ENCODE measurements around the gene HLA-DRA.

Gene HLA-DRA

DNA sequence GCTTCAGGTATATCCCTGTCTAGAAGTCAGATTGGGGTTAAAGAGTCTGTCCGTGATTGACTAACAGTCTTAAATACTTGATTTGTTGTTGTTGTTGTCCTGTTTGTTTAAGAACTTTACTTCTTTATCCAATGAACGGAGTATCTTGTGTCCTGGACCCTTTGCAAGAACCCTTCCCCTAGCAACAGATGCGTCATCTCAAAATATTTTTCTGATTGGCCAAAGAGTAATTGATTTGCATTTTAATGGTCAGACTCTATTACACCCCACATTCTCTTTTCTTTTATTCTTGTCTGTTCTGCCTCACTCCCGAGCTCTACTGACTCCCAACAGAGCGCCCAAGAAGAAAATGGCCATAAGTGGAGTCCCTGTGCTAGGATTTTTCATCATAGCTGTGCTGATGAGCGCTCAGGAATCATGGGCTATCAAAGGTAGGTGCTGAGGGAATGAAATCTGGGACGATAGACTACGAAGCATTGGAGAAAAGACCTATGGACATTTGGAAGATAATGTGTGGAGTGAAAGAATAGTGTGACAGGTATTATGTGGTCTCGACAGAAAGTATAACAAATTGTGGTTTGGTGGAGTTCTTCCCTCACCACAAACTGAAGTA, at the start of gene HLA-DRA:
Gene HLA-DRA, plus strand, starts transcription at position 286 of the 613 bp plus-strand sequence. Its CDS starts 64 bp downstream, at position 350.
- DNase-seq = peak; percentile 13 to 96

DNA sequence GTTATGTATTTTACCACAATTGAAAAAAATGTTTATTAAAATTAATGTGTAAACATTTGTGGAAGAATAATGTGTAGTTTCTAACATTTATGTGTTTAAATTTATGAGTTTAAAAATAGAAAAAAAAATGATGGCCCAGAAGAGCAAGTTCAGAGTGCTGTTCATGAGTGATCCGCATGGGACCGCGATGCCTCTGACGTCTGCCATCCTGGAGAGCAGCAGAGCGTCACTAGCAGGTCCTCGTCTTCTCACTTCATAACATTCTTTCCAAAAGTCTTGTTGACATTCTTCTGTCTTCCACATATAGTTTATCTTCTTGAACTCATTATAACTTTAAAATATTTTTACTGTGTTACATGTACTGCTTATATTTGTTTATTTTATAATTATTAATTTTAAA, 48.2 kb upstream of the HLA-DRA start:
- no peak for DNase-seq

DNA sequence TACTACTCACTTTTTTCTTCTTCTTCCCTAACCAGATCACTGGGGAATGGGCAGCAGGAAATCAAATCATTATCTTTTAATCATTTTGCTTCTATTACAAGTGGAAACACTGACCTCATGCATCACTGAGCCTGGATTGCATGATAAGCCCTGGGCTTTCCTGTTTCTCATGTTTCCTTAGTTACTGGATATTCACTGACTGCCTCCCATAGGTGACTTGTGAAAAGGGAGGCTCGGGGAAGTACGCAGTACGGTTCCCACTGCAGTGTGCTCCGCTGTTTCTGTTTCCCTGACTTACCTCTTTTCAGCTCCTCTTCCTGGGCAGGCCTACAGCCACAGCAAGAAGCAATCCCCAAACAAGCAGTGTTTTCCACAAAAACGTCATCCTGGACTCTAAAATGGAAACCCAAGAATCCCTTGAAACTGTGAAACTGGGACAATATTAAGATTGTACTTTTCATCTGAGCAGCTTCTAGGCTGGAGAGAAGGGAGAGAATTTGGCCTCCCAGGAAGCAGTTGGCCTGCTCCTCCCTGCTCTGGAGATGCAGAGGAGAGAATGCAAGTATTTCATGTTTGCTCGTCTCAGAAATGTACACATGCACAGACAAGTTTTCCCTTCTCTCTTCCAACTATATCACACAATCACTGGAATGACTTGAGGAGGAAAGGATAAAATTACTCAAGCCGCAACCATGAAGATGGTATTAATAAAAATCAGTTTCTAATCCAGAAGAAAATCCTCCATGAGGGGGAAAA, 45.8 kb upstream of the HLA-DRA start:
- no peak for DNase-seq

DNA sequence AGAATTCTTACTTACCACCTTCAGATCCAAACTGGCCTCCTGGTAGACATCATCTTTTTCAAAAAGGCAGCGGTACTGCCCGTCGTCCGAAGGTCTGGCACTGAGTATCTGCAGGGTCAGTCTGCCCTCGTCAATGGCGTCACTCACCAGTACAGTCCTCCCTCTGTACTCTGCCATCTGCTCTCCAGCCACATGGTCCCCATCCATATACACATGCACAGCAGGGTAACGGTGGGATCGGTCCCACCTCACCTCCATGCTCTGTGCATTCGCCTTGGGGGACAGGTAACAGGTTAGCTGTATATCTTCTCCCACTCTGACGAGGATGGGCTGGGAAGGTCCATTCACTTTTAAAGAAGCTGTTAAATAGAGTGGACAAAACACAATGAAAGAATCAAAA, 43.7 kb upstream of the HLA-DRA start:
- no peak for DNase-seq

DNA sequence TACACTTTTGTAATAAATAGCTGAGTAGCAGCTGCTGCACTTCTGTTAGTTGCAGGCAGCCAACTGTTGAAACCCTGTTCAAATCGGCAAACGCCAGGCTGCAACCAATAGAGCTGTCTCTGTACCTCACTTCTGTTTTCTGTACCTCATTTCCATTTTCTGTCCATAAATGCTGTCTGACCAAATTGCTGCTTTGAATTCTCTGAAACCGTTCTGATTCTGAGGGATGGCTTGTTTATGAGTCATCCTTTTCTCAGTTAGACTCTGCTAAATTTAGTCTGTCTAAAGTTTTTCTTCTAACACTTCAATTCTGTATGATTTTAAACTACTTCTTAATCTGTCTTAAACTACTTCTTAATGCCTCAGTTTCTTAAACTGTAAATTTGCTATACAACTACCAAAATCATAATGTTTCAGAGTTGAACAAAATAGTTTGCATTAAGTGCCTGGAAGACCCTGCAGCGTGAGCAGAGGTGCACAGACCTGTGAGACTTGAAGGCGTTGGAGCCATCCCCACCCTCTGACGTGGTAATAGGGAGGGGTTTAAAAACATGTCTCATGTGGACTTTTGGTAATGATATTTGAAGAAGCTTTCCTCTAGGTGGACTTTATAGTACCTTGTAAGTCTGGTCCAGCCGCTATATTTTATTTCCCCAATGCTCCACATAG, 42.3 kb upstream of the HLA-DRA start:
- no peak for DNase-seq

DNA sequence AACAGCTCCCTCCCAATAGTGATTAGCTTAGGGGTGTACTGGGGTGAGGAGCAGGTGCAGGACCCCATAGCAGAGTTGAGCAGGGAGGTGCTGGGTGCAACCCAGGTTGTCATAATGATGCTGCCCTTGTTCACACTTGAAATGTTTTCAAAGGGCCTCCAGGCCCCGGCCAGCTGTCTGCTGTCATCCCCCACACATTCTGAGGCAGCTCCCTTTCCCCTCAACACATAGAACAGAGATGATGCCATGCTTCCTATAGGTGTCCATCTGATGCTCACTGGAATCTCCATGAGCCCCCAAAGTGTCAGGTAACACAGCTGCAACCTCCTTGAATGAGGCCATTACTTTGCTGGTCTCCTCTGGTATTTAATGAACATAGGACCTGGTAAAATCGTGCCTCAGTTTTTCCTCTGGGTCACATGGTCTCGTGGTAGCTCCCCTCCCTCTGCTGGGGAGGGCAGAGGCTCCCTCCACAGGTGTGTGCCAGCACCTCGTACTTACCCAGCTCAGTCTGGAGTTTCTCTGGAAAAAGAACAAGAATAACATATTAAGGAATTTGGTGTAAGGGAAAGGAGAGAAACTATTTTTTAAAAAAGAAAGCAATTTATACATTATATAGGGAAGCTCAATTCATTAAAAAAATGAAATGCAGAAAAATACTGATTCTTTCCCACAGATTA, 38.3 kb upstream of the HLA-DRA start:
- no peak for DNase-seq

DNA sequence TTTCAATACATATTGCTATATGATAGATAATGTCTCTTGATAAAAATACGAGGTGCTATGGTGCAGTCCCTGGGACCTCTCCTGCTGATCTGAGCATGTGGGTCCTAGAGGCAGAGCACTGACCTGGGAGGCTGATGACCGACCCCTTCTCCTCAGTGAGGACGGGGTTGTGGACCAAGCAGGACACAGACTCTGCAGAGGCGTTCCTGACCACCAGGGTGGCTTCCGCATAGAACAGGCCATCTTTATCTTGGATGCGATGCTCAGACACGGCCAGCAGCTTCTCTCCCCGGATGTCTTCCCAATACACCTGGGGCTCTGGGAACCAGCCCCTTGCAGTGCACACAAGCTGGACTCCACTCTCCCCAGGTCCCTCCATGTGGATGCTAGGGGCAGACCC, 36.9 kb upstream of the HLA-DRA start:
- no peak for DNase-seq

DNA sequence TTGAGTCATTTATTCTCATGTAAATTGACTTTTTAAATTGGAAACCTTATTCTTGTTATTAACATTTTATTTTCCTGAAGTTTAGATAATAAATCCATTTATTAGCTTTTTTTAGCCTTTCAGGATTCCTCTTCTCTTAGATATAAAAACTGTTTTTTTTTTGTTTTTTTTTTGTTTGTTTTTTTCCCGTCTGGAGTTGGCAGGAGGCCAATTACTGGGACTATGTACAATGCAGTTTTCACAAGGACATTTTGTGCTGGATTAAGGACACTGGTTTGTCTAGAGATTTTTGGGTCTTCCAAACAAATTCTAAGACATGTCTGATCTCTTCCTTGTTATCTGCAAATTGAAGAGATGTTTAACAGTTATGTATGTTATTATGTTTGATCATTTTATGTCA, 34.0 kb upstream of the HLA-DRA start:
- no peak for DNase-seq

DNA sequence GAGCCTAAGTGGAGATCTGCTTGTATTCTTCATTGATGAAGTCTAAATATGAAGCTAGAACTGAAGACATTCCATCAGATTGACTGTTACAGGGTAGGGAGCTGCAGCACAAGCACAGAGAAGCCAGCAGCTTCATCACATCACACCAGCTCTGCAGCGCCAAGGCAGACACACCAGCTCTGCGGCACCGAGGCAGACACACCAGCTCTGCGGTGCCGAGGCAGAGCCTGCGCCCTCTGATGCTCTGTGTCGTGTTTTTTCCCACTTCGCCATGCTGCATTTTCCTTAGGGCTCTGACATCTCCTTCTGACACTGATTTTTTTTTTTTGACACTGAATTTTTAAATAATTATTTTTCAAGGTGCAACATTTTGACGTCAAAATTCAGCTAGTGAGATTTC, 33.5 kb upstream of the HLA-DRA start:
- no peak for DNase-seq

DNA sequence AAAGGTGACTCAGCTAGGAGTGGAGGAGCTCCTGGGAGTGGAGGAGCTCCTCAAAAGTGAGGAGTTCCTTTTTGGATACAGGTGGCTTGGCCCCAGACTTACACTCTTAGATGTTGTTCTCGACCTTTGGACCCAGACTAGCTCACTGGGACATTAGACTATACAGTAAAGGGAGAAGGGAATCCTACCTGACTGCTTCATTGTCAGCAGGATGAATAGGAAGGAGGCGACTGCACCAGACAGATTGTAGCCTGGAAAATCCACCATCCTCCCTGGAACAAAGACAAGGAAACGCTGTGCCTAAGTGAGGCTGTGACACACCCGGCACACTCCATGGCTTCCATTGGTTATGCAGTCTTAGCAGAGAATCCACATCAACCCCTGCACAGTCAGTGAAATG, 32.8 kb upstream of the HLA-DRA start, which contains the start of gene BTNL2:
Gene BTNL2, minus strand, starts transcription at position 325 of the 400 bp plus-strand sequence. Its CDS starts 58 bp downstream, at position 267.
- no peak for DNase-seq

DNA sequence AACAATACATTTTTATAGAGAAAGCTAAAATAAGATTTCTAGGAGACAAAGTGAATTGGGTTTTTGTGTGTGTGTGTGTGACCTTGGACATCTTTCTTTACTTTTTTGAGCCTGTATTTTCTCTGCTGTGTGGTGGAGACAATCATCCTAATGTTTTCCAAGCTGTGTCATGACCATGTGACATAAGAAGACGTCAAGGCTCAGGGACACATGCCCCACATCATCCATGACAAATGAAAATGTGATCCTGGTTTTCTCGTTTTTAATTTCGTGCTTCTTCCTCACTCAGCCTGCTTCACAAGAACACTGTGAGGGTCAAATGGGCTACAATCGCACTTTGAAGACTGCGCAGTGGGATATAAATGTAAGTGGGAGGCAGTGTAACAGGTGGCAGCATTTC, 28.8 kb upstream of the HLA-DRA start:
- no peak for DNase-seq

DNA sequence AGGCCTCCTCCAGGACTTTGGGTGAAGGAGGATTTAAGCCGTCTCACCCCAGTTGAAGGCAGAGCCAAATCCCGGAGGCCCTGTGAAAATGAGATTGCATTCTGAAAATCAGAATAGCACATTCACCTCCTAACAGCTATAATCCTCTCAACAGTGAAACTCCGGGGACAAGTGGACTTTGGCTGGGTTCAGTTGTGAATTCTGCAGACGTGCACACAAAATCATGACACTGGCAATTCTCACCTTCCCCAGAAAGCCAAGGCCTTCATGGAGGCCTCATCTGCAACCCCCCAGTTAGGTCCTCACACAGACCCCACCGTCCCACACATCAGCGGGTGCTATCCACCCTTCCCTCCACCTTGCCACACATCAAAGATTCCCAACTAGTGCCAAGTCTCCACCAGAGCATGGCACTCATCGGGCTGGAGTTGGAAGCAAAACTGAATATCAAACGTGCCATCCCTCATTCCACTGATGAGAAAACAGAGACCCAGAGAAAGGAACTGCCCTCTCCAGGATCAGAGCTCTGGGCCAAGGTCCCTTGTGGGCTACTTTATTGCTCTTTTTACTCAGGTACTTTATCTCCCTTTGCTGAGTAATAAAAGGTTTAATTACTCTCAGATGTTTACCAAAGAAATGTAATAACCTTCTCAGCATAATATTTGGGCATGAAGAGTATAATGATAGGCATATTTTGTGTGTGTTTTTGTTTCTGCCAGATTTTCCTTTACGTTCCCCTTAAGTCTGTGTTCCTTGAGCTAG, 27.9 kb upstream of the HLA-DRA start:
- no peak for DNase-seq

DNA sequence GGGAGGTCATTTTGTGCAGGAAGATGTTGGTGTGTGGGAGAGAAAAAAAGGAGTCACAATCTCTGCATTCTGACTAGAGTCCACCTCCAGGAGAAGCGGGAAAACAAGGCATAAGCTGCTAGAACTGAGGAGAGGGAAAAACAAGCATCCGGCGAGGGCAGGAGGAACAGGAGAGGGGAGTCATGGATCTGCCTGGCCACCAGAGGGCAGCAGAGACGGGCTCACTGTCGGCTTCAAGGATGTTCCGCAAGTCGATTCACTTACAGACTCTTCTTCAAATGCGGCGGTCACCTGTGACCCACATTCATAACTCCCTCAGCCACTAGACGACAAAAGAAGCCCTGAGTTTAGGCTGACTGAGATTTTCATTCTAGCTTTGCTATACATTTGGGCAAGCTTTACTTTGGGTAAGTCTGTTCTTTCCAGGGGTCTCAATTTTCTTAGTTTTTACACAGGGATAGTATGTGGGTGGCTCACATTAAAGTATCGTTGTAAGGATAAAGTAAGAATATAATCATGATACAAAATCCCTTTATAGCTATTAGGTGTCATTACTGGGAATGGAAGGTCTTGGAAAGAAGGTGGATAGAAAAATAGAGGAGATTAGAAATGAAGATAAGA, 26.1 kb upstream of the HLA-DRA start:
- peak; percentile 54 to 60 for DNase-seq

DNA sequence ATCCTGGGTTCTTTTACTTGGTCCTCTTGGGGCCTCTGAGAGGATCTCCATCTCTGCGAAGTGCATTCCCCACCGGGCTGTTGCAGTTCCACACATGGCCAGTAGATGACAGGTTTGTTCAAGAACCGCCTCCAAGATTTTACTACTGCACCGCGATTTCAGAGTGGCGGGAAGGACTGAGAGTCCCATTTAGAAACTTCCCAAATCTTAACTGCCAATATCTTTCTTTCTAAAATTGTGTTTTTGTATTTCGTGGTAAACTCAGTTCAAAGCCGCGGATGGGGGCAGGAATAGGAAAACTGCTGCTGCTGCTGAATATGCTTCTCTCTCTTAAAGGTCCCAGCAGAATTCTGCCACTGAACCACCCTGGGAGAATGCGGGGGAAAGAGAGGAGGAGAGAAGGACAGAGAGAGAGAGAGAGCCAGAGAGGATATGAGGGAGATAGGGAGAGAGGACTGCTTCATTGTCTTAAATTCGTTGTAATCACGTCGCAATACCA, 24.1 kb upstream of the HLA-DRA start:
- peak; percentile 47 to 68 for DNase-seq

DNA sequence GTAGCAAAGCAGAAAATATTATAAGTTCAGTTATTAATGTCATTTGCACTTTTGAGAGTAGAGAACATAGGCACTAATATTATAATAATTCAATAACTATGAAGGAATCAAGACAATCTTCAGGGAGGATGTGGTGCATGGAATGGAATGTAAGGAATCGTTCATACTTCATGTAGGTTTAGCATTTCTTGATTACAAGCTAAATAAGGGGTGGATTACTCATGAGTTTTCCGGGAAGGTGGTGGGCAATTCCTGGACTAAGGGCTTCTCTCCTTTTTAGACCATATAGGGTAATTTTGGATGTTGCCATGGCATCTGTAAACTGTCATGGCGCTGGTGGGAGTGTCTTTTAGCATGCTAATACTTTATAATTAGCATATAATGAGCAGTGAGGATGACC, 23.7 kb upstream of the HLA-DRA start:
- DNase-seq = no peak

DNA sequence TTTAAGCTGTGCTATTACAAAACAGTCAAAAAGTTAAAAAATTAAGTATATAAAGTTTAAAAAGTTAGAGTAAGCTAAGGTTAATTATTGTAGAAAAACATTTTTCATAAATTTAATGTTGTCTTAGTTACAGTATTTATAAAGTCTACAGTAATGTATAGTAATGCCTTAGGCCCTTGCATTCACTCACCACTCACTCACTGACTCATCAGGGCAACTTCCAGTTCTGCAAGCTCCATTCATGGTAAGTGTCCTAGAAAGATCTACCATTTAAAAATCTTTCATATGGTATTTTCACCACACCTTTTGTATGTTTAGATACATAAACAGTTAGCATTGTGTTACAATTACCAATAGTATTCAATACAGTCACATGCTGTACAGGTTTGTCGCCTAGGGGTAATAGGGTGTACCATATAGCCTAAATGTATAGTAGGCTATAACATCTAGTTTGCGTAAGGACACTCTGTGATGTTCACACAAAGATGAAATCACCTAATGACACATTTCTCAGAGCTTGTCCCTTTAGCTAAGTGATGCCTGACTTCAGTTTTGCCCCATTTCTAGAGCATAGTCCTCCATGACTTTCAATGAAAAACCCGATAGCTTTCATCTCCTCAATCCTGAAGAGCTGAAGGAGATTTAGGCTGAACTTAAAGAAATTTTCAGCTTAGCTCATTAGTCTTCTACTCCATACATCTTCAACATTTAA, 14.9 kb upstream of the HLA-DRA start:
- no peak for DNase-seq

DNA sequence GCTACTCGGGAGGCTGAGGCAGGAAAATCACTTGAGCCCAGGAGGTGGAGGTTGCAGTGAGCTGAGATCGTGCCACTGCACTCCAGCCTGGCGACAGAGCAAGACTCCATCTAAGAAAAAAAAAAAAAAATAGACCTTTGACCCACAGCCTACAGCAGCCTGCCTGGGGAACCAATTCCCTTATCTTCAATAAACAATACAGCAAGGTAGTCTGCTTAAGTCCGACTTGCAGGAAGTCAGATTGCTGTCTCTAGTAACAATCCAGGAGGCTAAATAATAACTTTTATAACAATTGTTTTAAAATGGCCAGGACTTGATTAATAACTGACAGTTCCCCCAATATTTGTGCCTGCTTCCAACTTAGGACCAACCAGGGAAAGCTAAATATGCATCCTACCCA, 13.3 kb upstream of the HLA-DRA start:
- no peak for DNase-seq

DNA sequence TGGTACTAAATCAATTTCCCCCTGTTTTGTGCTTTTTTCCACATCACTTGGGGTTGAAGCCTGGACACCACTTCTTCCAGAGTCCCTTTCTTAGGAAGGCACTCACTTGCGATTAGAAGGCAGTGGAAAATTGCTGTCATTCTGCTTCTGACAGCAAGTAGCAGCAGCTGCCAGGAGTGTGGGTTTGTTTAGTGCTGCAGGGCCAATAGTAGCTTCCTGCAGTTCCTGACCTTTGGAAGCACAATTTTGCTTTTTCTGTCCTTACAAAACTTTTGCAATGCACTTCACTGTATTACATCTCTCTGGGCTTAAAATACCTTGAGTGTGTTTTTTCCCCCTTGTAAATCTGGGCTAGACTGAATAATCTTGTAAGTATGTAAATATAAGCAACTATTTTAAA, 12.5 kb upstream of the HLA-DRA start:
- DNase-seq = no peak

DNA sequence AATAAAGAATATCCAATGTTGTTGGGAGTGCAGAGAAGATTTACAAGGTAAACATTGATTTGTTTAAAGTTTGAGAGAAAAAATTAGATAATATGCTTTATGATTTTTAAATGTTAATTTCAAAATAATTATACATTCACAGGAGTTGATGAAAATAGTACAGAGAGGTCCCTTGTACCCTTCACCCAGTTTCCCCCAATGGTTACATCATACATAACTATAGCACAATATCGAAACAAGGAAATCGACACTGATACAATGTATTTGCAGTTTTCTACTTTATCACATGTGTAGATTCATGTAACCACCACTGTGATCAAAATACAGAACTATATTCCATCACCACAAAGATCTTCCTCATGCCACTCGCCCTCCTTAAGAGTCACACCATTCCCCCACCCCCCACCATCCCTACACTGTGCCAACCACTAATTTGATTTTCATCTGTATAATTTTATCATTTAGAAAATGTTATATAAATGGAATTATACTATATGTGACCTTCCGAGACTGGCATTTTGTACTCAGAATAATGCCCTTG, 11.7 kb upstream of the HLA-DRA start:
- no peak for DNase-seq

DNA sequence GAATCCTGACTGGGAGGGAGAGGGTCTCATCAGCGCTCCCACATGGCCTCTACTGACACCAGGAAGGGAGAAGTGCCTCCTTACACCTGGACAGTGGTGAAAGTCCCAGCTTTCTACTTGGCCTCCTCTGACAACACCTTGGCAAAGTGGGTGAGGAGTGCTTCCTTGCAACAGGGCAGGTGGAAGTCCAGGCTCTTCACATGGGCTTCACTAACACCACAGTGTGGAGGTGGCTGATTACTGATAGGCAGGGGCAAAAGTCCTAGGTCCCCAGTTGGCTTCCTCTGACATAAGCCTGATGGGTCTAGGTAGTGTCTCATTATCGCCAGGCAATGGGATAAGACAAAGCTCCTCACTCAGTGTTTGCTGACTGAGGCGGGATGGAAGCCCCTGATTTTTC, 9.5 kb upstream of the HLA-DRA start:
- DNase-seq = no peak

DNA sequence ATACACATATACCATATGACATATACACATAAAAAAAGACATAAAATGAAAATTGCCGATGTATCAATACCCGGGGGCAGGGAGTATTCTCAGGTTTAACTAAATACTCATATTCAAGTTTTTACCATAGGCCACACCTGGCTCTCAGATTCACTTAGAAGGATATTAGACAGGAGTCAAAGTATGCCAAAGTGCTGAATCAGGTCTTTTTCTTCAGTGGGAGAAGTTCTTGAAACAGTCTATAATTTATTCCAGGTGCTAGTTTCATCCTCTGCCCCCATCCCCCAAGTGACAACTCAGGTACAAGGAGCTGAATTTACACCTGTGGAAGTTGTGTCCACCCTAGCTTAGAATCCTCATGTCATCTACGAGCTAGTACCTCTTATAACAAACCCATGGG, 8.5 kb upstream of the HLA-DRA start:
- no peak for DNase-seq

Measured in bone marrow (tissue), 2 donors.